ENCODE results near the gene PRM3.
A peak's percentile ranks its signal among the peaks of the same experiment; 100 is the strongest.

Gene PRM3

GRCh38 chr16:11242658-11243057 is 30.8 kb downstream of the PRM3 start:
- no peak for DNase-seq

GRCh38 chr16:11241480-11242204 is 31.8 kb downstream of the PRM3 start:
- no peak for DNase-seq

- peak in 1 of 6 experiments; percentile 24 for DNase-seq
These were observed 32.6 kb downstream of the PRM3 start for GRCh38 chr16:11240636-11241473.

GRCh38 chr16:11239644-11240632 is 33.5 kb downstream of the PRM3 start:
- DNase-seq: no peak

GRCh38 chr16:11238272-11239202 is 34.9 kb downstream of the PRM3 start:
- DNase-seq: no peak

DNA sequence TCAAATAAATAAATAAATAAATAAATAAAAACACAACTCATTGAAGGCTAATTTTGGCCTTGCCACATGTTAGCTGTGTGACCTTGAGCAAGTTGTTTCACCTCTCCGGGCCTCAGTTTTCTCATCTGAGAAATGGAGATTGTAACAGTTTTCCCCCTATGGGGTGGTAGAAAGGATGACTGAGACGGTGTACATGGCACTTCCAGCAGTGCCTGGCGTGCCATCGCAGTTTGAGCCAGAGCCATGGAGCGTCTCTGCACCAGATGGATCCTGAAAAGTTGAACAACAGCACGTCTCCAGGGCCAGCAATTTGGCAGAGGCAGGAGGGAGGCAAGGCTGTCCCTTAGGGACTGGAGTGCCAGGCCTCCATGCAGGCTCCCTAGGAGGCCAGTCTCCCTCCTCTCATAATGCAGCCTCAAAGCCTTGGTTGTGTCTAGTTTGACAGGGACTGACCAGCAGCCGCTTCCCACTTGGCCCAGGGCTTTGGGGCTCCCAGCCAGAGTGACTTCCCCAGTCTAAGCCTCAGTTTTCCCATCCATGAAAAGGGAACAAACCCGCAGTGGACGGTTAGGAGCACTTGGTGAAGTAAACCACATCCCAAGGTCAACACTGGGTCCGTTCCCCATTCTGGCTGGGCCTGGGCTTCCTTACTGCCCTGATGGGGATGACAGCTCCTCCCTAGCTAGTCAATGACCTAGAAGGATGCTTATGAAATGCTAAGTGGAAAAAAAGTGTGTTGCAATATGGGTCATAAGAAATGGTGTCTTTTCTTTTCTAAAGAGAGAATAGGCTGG is 36.8 kb downstream of the PRM3 start:
- DNase-seq: no peak

DNA sequence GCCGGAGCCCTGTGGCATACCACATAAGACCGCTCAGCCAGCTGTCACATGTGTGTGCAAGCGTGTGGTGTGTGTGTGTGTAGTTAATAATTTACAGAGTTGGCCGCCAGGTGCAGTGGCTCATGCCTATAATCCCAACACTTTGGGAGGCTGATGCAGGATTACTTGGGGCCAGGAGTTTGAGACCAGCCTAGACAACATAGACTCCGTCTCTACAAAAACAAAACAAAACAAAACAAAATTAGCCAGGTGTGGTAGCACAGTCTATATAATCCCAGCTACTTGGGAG is 37.8 kb downstream of the PRM3 start:
- DNase-seq: no peak

DNA sequence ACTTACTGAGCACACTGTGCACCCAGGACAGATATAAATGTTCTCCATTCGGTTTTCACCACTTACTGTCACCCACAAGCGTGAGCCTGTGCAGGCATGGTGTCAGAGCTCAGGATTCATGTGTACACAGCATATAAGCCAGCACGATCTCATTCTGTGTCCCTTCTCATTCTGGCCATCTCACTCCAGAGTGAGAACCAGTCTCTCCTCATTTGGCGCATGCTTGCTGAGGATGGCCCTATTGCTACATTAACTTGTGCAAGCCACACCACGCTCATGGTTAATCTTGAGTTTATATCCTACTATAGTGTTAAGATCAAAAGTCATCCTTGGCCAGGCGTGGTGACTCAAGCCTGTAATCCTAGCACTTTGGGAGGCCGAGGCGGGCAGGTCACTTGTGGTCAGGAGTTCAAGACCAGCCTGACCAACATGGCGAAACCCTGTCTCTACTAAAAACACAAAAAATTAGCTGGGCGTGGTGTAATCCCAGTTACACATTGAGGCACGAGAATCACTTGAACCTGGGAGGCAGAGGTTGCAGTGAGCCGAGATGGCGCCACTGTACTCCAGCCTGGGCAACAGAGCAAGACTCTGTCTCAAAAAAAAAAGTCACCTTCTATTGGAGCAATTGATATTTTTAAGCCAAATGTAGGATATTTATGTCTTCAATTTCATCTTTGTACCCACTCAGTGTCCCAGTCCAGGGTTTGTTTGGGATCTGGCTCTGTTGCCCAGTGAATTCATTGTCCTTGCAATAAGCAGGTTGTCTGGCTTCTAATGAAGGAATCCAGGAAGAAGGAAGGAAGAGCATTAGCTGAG is 38.3 kb downstream of the PRM3 start:
- DNase-seq: no peak

DNA sequence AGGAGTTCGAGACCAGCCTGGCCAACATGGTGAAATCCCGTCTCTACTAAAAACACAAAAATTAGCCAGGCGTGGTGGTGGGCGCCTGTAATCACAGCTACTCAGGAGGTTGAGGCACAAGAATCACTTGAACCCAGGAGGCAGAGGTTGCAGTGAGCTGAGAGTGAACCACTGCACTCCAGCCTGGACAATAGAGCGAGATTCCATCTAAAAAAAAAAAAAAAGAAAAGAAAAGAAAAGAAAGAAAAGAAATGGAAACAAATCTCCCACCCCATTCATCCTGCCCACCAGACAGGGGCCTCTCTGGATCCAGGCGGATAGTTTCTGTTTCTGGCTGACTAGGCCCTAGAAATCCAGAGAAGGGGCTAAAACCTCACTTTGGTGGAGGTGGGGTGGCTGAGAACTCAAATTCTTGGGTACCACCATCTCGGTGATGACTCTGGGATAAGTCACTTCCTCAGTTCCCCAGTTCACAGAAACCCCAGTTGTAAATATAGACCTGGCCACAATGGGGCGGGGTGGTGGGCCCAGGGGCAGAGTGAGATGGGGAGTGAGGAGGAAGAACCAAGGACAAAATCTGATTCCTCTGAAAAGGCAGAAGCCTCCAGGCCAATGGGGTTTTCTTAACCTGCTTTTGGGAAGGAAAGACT is 39.6 kb downstream of the PRM3 start:
- peak in 4 of 6 experiments; percentile 4 to 32 (median 14) for DNase-seq

DNA sequence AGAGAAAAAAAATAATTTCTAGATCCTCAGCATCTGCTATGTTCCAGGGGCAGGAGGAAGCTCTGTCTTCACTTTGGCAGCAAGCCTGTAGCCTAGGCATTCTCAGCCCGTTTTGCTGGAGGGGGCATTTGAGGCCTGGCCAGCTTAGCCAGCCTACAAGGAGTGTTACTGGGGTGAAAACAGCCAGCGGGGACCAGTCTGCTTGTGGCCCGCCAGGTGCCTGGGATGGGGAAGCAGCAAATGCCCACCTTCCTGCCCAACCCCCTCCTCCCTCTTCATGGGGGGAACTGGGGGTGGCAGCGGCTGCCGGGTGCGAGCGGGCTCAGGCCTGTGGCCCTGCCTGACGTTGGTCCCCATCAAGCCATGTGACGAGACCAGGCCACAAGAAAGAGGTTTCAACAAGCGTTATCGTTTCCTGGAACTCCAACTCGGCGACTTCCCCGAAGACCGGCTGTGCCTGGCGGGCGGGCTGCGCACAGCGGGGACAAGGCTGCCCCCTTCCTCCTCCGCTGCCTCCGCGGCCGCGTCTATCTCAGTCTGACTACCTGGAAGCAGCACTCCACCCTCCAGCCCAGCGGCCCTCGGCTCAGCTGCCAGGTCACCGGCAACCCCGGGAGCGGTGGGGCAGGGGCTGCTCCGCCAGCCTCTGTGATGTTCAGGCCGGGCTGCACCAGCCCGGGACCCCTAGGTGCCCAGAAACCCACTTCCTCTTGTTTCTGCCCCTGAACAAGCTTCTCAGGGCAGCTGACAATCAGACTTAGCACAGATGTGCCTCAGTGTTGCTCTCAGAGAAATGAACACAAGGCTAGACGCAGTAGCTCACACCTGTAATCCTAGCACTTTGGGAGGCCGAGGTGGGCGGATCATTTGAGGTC is 40.3 kb downstream of the PRM3 start:
- peak; percentile 58 to 89 (median 80) for DNase-seq

- DNase-seq: no peak
These were observed 41.1 kb downstream of the PRM3 start for GRCh38 chr16:11232302-11232851.

DNA sequence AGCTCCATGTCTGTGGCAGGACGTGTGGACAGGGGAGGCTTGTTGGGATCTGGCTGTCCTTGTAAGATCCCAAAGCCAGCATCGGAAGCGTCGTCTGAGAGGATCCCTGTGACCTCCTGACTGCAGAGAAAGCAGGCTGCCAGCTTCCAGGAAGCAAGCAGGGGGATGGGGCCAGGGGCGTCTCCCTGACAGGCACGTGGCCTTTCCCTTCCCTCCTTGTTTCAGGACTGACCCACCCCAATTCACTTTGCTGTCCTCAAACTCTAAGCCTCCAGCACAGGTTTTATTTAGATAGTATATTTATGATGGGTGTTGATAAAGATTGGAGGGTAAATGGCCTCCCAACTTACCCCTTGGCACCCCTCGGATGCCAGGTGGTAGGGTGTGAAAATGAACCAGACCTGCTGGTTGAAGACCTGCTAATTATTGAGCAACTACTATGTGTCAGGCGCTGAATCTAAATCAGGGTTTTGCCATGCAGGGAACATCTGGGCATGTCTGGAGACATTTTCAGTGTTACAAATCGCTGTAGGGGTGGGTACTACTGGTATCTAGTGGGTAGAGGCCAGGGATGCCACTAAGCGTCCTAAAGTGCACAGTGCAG is 42.0 kb downstream of the PRM3 start:
- no peak for DNase-seq

DNA sequence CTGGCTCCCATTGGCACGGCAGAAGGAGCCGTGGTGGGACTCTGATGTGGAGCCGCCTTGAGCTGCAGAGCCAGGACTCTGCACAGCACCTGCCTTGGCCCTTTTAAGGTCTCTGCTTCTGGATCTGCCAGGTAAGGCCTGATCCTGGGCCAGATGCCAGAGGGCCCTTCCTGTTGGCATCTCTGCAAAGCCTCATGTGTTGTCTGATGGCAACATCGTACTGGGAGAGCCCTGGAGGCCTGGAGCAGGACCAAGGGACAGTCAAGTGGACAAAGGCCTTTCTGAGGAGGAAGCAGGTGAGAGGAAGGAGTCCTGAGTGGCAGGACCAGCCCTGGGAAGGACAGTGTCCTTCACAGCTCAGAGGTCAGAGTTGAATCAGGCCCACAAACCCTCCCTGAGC is 43.5 kb downstream of the PRM3 start:
- no peak for DNase-seq

- DNase-seq: no peak
These were observed 44.0 kb downstream of the PRM3 start for GRCh38 chr16:11229432-11229831.

DNA sequence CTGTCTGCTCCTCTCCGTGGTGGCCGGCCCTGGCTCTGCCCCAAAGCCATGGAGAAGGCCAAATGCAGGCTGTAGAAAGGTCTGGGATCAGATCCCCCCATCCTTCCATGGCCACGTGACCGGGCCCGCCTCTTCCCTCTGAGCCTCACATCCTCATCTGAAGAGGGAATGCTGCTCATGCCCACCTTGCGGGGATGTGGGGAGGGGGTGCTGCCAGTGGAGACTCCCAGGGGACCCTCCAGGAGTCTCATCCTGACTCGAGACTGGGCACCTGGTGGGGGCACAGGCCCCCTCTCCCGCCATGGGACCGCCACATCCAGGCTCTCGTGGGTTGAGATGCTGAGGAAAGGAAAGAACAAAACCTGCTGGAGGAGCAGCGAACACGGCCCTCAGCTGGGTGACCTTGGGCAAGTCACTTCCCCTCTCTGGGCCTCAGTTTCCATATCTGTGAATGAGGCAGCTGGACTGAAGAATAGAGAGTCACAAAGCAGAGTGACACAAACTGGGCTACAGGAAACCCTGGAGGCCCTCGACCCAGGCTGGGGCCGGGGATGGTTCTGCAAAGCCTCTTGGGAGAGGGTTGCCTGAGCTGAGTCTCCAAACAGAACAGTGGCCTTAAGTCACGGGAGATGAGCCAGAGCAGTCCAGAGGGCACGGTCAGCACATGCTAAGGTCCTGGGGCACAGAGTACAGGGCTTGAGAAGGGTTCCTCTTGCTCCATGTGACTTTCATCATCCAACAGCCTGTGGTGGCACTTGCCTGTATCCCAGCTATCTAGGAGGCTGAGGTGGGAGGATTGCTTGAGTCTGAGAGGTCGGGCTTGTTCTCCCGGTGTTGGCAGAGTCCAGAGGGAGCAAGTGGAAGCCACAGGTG is 47.5 kb downstream of the PRM3 start:
- no peak for DNase-seq

- DNase-seq: peak; percentile 54 to 81 (median 78)
These were observed 48.3 kb downstream of the PRM3 start for GRCh38 chr16:11224894-11225676.

All from stimulated activated naive CD4-positive, alpha-beta T cell (primary cell).